ENCODE results near the gene PID1. TPM values are rescaled to one million over a fixed set of nuclear protein-coding genes. Genes with fewer than 3 reads are reported as not detected.

PID1 gene
- total RNA-seq, 1 experiment from 2014 or later, result 0.15 TPM

DNA sequence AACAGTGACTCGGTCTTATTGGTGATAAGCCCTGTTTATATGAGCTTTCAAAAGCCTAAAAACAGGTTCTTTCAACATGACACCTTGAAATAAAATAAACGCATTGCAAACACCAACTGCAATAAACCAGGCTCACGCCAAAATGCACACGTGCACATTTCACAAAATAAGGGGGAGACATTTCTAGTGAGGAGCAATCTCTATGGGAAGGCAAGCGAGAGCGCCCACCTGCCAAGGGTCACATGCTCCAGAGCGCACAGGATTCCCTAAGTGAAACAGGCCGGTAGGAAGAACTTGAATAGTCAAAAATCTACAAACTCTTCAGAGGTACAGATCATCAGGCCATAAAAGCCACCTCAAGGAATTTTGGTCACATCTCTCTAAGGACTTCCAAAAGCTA is 1.9 kb downstream of the PID1 start:
- intact Hi-C loops (cut with micrococcal nuclease), result no loop called here
- Histone ChIP-seq H3K9ac (ENCODE audit: low read length) (no peak overlapping the region), H3K4me3 (replicated peaks in 1 of 2; ENCODE audit: low read depth in 1 of 2, low read length in 2 of 2) (no peak overlapping the region), H3K36me3 (ENCODE audit: control insufficient read depth in 1 of 2, insufficient read depth in 2 of 2, low read length in 2 of 2) (no peaks in the 10 kb centered on the region), H3K27ac (ENCODE audit: low read depth, low read length) (no peak overlapping the region), H2AFZ (ENCODE audit: low read depth, low read length, poor library complexity, severe bottlenecking) (no peak overlapping the region), H3K27me3 (ENCODE audit: insufficient read depth, low read length) (no peaks in the 10 kb centered on the region), H3K79me2 (ENCODE audit: insufficient read depth, low read length) (no peaks in the 10 kb centered on the region), H3K9me3 (ENCODE audit: control insufficient read depth in 1 of 2, insufficient read depth in 1 of 2, low read depth in 1 of 2, low read length in 2 of 2) (no peaks in the 10 kb centered on the region), H3K9me2 (ENCODE audit: insufficient read depth) (no peaks in the 10 kb centered on the region), H3K4me1 (ENCODE audit: control insufficient read depth in 1 of 2, insufficient read depth in 2 of 2, low read length in 2 of 2) (peaks cover 0 to 10% of the 10 kb centered on the region in 2 experiments; a peak in 3 of 4 replicates), H4K20me1 (ENCODE audit: insufficient read depth) (no peaks in the 10 kb centered on the region), H3K4me2 (ENCODE audit: low read length) (no peak overlapping the region)
- RAD21 ChIA-PET (ENCODE audit: low non-redundant PET in 1 of 2, low total read pairs in 2 of 2, uncharacterized antibody in 2 of 2, unreplicated experiment in 2 of 2), result no interaction called here
- DNase-seq (ENCODE audit: low read depth, low spot score), result no peak
- no peak for ATAC-seq
- no peak for TF ChIP-seq MAX (IDR thresholded peaks at IDR 0.05)
- TF ChIP-seq SRF (IDR thresholded peaks at IDR 0.05; ENCODE audit: low read depth), result no peak
- TF ChIP-seq POLR2A (IDR thresholded peaks at IDR 0.05; ENCODE audit: borderline replicate concordance, extremely low read depth, insufficient read depth, insufficient read length), result no peak
- no peak for TF ChIP-seq EZH2 (IDR thresholded peaks at IDR 0.05)
- no peak for TF ChIP-seq REST (IDR thresholded peaks at IDR 0.05; ENCODE audit: low read depth)
- TF ChIP-seq EZH2phosphoT487 (IDR thresholded peaks at IDR 0.05; ENCODE audit: borderline replicate concordance), result no peak
- TF ChIP-seq JUND (IDR thresholded peaks at IDR 0.05), result no peak
- TF ChIP-seq SIN3A (IDR thresholded peaks at IDR 0.05; ENCODE audit: low read depth), result no peak
- no peak for TF ChIP-seq SP1 (IDR thresholded peaks at IDR 0.05; ENCODE audit: low read depth)
- POLR2A ChIA-PET, result no interaction called here
- no TSS peak for BruUV-seq (replicated peaks)
- CTCF ChIA-PET, result no interaction called here

Data from HCT116 (cell line).